GM10847 (cell line): ENCODE measurements around the gene TRIM36.

Experiments
- POLR2A ChIP-seq: IDR thresholded peaks from 2 replicates; pipeline ENCODE4 v1.6.1; 2011; ENCODE audit not compliant: insufficient read length; ENCODE audit errors: extremely low read depth

TRIM36 gene

GRCh38 chr5:115109840-115110239, 59.9 kb downstream of the TRIM36 start:
- TF ChIP-seq POLR2A = no peak

DNA sequence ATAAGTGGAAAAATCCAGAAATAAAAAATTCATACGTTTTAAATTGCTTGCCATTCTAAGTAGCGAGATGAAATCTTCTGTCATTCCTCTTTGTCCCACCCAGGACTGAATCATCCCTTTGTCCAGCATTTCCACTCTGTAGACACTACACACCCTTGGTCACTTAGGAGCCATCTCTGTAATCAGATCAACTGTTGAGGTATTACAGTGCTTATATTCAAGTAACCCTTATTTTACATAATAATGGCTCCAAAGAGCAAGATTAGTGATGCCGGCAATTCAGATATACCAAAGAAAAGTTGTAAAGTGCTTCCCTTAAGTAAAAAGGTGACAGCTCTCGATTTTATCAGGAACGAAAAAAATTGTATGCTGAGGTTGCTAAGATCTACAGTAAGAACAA, 60.4 kb downstream of the TRIM36 start:
- TF ChIP-seq POLR2A = no peak

GRCh38 chr5:115100319-115100955, 69.3 kb downstream of the TRIM36 start:
- TF ChIP-seq POLR2A = no peak

GRCh38 chr5:115098041-115098702, 71.5 kb downstream of the TRIM36 start:
- TF ChIP-seq POLR2A = no peak

DNA sequence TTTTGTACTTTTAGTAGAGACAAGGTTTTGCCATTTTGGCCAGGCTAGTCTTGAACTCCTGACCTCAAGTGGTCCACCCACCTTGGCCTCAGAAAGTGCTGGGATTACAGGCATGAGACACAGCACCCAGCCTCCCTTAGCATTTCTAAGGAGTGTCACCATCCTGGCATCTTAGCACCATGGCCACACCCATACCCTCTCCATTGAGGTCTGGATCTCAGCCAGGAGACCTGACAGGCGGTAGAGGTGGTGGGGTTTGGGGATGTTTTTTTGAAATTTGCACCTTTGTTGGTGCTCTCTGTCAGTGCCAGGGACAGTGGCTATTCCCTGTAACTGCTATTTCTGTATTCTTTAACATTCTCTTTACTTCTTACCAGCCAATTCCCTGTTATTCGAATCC, 72.5 kb downstream of the TRIM36 start:
- no peak for TF ChIP-seq POLR2A

- no peak for TF ChIP-seq POLR2A
Measured at GRCh38 chr5:115096034-115096769, 73.5 kb downstream of the TRIM36 start.

GRCh38 chr5:115087951-115088350, 81.8 kb downstream of the TRIM36 start:
- TF ChIP-seq POLR2A = no peak

GRCh38 chr5:115086473-115086872, 83.2 kb downstream of the TRIM36 start:
- no peak for TF ChIP-seq POLR2A

DNA sequence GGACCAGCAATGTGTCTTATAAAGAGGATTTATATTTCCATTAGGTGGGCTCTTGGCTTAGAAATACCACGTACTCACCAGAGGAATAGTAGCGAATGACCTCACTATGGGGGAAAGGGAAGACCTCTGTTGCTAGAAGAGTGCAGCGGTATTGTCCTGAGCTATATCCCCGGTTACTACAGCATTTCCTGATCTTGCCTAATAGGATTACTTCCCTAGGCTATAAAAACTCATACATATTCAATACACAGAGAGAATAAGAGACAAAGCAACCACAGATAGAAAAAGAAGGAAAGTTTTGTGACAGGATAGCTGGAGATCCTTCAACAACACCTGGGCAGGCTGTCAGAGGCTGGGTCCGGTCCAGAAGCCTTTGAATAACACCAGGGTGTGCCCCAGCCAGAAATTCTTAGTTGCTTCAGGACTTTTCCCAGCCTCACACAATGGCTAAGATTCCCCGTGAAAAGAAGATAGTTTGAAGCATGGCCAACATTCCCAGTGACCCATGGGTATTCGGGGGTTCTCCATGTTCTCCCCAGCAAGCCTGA, 85.4 kb downstream of the TRIM36 start:
- no peak for TF ChIP-seq POLR2A

DNA sequence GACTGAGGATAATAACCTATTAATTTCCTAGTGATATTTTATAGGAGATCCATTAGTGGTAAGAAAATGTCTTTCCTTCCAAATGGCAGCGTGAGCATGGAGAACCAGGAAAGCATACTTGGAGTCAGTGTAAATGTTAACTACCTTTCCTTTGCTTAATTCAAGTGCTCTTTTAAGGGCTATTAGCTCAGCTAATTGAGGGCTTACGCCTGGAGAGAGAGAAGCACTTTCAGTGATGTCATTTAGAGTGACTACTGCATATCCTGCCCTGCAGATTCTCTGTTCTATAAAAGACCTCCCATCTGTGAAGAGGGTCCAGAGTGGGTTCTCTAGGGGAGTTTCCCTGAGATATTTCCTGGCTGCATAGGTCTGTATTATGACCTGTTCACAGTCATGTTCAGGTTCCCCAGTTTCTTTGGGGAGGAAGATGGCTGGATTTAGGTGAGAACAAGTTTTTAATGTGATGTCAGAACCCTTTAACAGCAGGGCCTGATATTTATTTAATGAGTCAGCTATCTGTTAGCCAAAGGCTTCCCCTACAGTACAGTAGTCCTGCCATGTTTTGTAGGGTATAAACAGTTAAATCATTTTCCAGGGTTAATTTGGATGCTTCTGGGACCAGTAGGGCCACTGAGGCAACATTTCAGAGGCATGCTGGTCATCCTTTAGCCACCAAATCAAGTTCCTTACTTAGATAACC, 89.6 kb downstream of the TRIM36 start:
- TF ChIP-seq POLR2A = no peak
